Vagina (tissue), 2 donors: ENCODE results near the gene DBNDD1. TPM values are rescaled to one million over a fixed set of nuclear protein-coding genes. Genes with fewer than 3 reads are reported as not detected.
A peak's percentile ranks its signal among the peaks of the same experiment; 100 is the strongest.

Source experiments
- DNase-seq, 2 donors: peaks; one replicate each; pipeline ENCODE4 v3.0.0-alpha.2; 2017; ENCODE audit errors: extremely low spot score in 2 of 2
- H3K27ac ChIP-seq: fragments of 200-600 bp; sonication (generic); one replicate; pipeline ENCODE4 v1.5.1; 2019
- H3K27me3 ChIP-seq: fragments of 200-600 bp; sonication (generic); one replicate; pipeline ENCODE4 v1.5.1; 2019
- H3K36me3 ChIP-seq, 2 donors: fragments of 200-600 bp; sonication (generic); one replicate each; pipeline ENCODE4 v1.5.1; 2017 to 2019
- H3K4me1 ChIP-seq: fragments of 200-600 bp; sonication (generic); one replicate; pipeline ENCODE4 v1.5.1; 2019
- H3K4me3 ChIP-seq, 2 donors: fragments of 200-600 bp; sonication (generic); 1 replicate in 1 of 2; 2 replicates in 1 of 2; pipeline ENCODE4 v1.5.1; 2016 to 2019
- H3K9me3 ChIP-seq: fragments of 200-600 bp; sonication (generic); one replicate; pipeline ENCODE4 v1.5.1; 2019
- POLR2A ChIP-seq, 2 donors: fragments of 450-650 bp; IDR thresholded peaks; one replicate each; pipeline ENCODE4 v1.6.1; 2017; ENCODE audit warnings: antibody characterized with exemption in 2 of 2, mild to moderate bottlenecking in 2 of 2, moderate library complexity in 2 of 2
- POLR2AphosphoS5 ChIP-seq, 2 donors: sonication (generic); formaldehyde crosslinking; IDR thresholded peaks; one replicate each; pipeline ENCODE4 v1.9.0; 2017; ENCODE audit warnings: antibody characterized with exemption in 2 of 2, mild to moderate bottlenecking in 2 of 2, low read depth in 1 of 2; ENCODE audit not compliant: insufficient read depth in 1 of 2
- intact Hi-C: fragments of 100-400 bp; cut with DNase I; formaldehyde crosslinking; loops from one replicate; pipeline ENCODE4 v1.15.1; 2023
- total RNA-seq: library from RNA; depleted of rRNA; stranded (reverse); fragments of >200 nt; gene quantifications from one replicate; pipeline ENCODE4 v1.2.3, GENCODE V29; 2016
- TF ChIP-seq, protein P1 (sequence below), 3 experiments: fragments of 450-650 bp in 2 of 3; fragments of 200-600 bp in 1 of 3; sonication (generic) in 1 of 3; IDR thresholded peaks; one replicate each; pipeline ENCODE4 v1.5.1; 2017 to 2019; ENCODE audit warnings: antibody characterized with exemption in 3 of 3, mild to moderate bottlenecking in 2 of 3, moderate library complexity in 2 of 3

DBNDD1 gene
- total RNA-seq, 1 donor from 2014 or later, result 8.1 TPM

GRCh38 chr16:90022209-90023077, 3.2 kb upstream of the DBNDD1 start:
- intact Hi-C loops, result no loop called here
- Histone ChIP-seq H3K4me3 (peak overlapping the region; percentile 59 to 88), H3K27me3 (no peaks in the 10 kb centered on the region), H3K36me3 (no peaks in the 10 kb centered on the region), H3K4me1 (peaks cover 39% of the 10 kb centered on the region), H3K9me3 (no peaks in the 10 kb centered on the region), H3K27ac (peak overlapping the region; percentile 63)
- DNase-seq, result no peak
- TF ChIP-seq POLR2AphosphoS5 (IDR thresholded peaks at IDR 0.05; ENCODE audit: insufficient read depth in 1 of 2, low read depth in 1 of 2), result peak; percentile 27 to 63
- no peak for TF ChIP-seq POLR2A (IDR thresholded peaks at IDR 0.05)

GRCh38 chr16:90020838-90021382, 1.7 kb upstream of the DBNDD1 start:
- Histone ChIP-seq H3K27ac (no peak overlapping the region), H3K9me3 (no peaks in the 10 kb centered on the region), H3K27me3 (no peaks in the 10 kb centered on the region), H3K4me1 (peaks cover 39% of the 10 kb centered on the region), H3K36me3 (no peaks in the 10 kb centered on the region), H3K4me3 (no peak overlapping the region)
- no peak for DNase-seq
- intact Hi-C loops, result no loop called here
- no peak for TF ChIP-seq POLR2A (IDR thresholded peaks at IDR 0.05)
- TF ChIP-seq, protein P1, sequence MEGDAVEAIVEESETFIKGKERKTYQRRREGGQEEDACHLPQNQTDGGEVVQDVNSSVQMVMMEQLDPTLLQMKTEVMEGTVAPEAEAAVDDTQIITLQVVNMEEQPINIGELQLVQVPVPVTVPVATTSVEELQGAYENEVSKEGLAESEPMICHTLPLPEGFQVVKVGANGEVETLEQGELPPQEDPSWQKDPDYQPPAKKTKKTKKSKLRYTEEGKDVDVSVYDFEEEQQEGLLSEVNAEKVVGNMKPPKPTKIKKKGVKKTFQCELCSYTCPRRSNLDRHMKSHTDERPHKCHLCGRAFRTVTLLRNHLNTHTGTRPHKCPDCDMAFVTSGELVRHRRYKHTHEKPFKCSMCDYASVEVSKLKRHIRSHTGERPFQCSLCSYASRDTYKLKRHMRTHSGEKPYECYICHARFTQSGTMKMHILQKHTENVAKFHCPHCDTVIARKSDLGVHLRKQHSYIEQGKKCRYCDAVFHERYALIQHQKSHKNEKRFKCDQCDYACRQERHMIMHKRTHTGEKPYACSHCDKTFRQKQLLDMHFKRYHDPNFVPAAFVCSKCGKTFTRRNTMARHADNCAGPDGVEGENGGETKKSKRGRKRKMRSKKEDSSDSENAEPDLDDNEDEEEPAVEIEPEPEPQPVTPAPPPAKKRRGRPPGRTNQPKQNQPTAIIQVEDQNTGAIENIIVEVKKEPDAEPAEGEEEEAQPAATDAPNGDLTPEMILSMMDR (IDR thresholded peaks at IDR 0.05), result no peak
- no peak for TF ChIP-seq POLR2AphosphoS5 (IDR thresholded peaks at IDR 0.05; ENCODE audit: insufficient read depth in 1 of 2, low read depth in 1 of 2)

GRCh38 chr16:90020260-90020837, 1.1 kb upstream of the DBNDD1 start:
- Histone ChIP-seq H3K27ac (no peak overlapping the region), H3K4me3 (no peak overlapping the region), H3K9me3 (no peaks in the 10 kb centered on the region), H3K4me1 (peaks cover 39% of the 10 kb centered on the region), H3K36me3 (no peaks in the 10 kb centered on the region), H3K27me3 (no peaks in the 10 kb centered on the region)
- intact Hi-C loops, result no loop called here
- no peak for DNase-seq
- TF ChIP-seq POLR2AphosphoS5 (IDR thresholded peaks at IDR 0.05; ENCODE audit: insufficient read depth in 1 of 2, low read depth in 1 of 2), result no peak
- TF ChIP-seq POLR2A (IDR thresholded peaks at IDR 0.05), result no peak
- TF ChIP-seq, protein P1 (IDR thresholded peaks at IDR 0.05), result no peak

DNA sequence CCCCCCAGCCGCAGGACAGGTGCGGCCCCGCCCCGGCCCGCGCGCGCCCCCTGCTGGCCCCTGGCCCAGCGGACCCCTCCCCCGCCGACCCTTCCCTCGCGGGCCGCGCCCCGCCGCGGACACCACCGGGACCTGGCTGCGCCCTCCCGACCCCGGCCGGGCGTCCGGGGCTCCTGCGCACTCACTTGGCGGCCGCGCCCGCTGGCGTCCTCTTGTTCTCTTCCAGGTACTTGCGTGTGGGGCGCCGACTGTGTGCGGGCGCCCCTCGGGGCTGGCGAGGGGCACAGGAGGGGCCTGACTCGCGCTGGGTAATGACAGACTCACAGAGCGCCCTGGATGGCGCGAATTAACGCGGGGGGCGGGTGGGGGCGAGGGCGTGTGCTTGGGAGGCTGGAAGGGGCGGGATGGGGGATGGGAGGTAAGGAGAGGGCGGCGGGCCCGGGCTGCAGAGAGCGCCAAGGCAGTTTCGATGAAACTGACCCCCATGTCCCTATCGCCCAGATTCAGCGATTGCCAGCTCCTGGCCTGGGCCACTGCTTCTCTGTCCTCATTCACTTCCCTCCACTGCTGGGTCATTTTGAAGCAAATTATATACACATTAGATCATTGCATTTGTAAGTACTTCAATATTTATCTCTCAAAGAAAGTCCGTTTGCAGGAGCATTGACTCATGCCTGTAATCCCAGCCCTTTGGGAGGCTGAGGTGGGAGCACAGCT, 445 bp upstream of the DBNDD1 start:
- no peaks in the 10 kb centered on the region for H3K9me3 ChIP-seq
- H3K27ac ChIP-seq, result no peak overlapping the region
- peak overlapping the region; percentile 51 to 87 for H3K4me3 ChIP-seq
- peaks cover 39% of the 10 kb centered on the region for H3K4me1 ChIP-seq
- TF ChIP-seq POLR2A (IDR thresholded peaks at IDR 0.05) (no peak), POLR2AphosphoS5 (IDR thresholded peaks at IDR 0.05; ENCODE audit: insufficient read depth in 1 of 2, low read depth in 1 of 2) (no peak)
- TF ChIP-seq, protein P1 (IDR thresholded peaks at IDR 0.05), result no peak
- H3K27me3 ChIP-seq, result no peaks in the 10 kb centered on the region
- H3K36me3 ChIP-seq, result no peaks in the 10 kb centered on the region
- intact Hi-C loops, result no loop called here
- no peak for DNase-seq

DNA sequence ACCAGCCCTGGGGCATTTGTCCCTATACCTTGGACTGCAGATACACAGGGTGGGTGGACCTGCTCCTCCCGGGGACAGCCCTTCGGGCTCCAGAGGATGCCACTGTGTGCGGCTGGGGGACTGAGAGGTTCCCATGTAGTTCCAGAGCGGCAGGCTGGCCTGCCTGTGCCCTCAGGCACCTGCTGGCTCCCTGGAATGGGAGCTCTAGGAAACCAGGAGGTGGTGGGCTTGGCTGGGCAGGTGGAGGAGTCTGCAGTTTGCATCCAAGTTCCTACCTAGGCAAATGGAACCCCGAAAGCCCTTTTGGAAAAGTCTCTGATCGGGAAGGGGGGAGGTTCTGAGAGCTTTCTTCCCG, 982 bp downstream of the DBNDD1 start:
- intact Hi-C loops, result no loop called here
- no peak for DNase-seq
- Histone ChIP-seq H3K4me1 (peaks cover 34% of the 10 kb centered on the region), H3K27me3 (no peaks in the 10 kb centered on the region), H3K9me3 (no peaks in the 10 kb centered on the region), H3K36me3 (no peaks in the 10 kb centered on the region), H3K27ac (no peak overlapping the region), H3K4me3 (peak overlapping the region; percentile 51 to 87)
- TF ChIP-seq, protein P1 (IDR thresholded peaks at IDR 0.05), result no peak
- TF ChIP-seq POLR2A (IDR thresholded peaks at IDR 0.05), result no peak
